Osteoblast (primary cell): ENCODE measurements around the gene CDC42BPA. TPM values are rescaled to one million over a fixed set of nuclear protein-coding genes. Genes with fewer than 3 reads are reported as not detected.

Source experiments
- DNase-seq: peaks from one replicate; pipeline ENCODE4 v3.0.0; 2011; ENCODE audit warnings: low spot score, mixed read lengths; ENCODE audit not compliant: insufficient read length; ENCODE audit errors: missing footprints
- H2AFZ ChIP-seq: 2 replicates; pipeline ENCODE4 v1.6.0; 2011; ENCODE audit warnings: mild to moderate bottlenecking, low read length
- H3K27ac ChIP-seq: 2 replicates; pipeline ENCODE4 v1.5.1; 2011; ENCODE audit warnings: mild to moderate bottlenecking, low read depth, low read length, moderate library complexity
- H3K27me3 ChIP-seq: 2 replicates; pipeline ENCODE4 v1.6.0; 2012; ENCODE audit warnings: mild to moderate bottlenecking, control low read depth, inconsistent platforms, low read length, moderate library complexity; ENCODE audit not compliant: insufficient read depth
- H3K36me3 ChIP-seq: 2 replicates; pipeline ENCODE4 v1.5.1; 2011; ENCODE audit warnings: mild to moderate bottlenecking, low read length, control low read depth, moderate library complexity; ENCODE audit not compliant: insufficient read depth
- H3K4me1 ChIP-seq: 2 replicates; pipeline ENCODE4 v1.5.1; 2011; ENCODE audit warnings: mild to moderate bottlenecking, low read length, control low read depth, moderate library complexity; ENCODE audit not compliant: insufficient read depth
- H3K4me2 ChIP-seq: 2 replicates; pipeline ENCODE4 v1.6.0; 2011; ENCODE audit warnings: mild to moderate bottlenecking, low read length; ENCODE audit not compliant: insufficient read depth
- H3K4me3 ChIP-seq: fragments of 200-600 bp; sonication (generic); 3 replicates; pipeline ENCODE4 v1.5.1; 2012; ENCODE audit warnings: mild to moderate bottlenecking, low read length, inconsistent platforms; ENCODE audit not compliant: insufficient read depth
- H3K79me2 ChIP-seq: 2 replicates; pipeline ENCODE4 v1.6.0; 2012; ENCODE audit warnings: mild to moderate bottlenecking, low read length, control low read depth, inconsistent platforms; ENCODE audit not compliant: insufficient read depth
- H3K9me3 ChIP-seq: 2 replicates; pipeline ENCODE4 v1.5.1; 2011; ENCODE audit warnings: low read depth, low read length, control low read depth
- H4K20me1 ChIP-seq: 2 replicates; pipeline ENCODE4 v1.6.0; 2012; ENCODE audit warnings: mild to moderate bottlenecking, low read length, control low read depth; ENCODE audit not compliant: insufficient read depth
- total RNA-seq: library from RNA; depleted of rRNA; stranded (reverse); fragments of >200 nt; gene quantifications from 2 replicates; pipeline ENCODE4 v1.2.3, GENCODE V29; 2012
- TF ChIP-seq, protein P1 (sequence below): IDR thresholded peaks from 2 replicates; pipeline ENCODE4 v1.5.1; 2011; ENCODE audit warnings: mild to moderate bottlenecking, low read depth, low read length, moderate library complexity; ENCODE audit errors: extremely low read depth

Gene CDC42BPA
- total RNA-seq, 1 donor = 77.8 TPM

DNA sequence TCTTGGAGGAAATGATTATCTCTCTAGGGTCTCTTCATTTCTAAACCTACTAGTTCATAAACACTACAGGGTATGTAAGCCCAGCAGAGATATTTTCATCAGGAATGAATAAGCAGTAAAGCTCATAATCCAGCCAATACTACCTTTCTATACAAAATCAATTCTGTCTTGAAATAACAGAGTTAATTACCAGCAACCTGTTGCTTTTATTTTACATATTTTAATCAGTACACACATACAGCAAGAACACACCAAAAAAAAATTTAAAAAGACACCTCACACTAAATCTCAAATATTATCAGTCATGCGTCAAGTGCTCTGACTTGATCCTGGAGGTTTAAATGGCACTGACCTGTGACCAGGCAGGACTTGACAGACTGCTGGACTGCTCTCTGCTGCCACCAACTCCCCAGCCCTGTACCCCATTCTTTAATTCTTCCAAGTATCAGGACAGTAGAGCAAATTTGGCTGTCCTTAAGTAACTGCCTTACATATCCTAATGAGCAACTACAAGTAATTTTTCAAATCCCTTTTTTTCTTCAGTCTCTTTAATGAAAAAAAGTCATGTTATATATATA, 98.5 kb downstream of the CDC42BPA start:
- TF ChIP-seq, protein P1, sequence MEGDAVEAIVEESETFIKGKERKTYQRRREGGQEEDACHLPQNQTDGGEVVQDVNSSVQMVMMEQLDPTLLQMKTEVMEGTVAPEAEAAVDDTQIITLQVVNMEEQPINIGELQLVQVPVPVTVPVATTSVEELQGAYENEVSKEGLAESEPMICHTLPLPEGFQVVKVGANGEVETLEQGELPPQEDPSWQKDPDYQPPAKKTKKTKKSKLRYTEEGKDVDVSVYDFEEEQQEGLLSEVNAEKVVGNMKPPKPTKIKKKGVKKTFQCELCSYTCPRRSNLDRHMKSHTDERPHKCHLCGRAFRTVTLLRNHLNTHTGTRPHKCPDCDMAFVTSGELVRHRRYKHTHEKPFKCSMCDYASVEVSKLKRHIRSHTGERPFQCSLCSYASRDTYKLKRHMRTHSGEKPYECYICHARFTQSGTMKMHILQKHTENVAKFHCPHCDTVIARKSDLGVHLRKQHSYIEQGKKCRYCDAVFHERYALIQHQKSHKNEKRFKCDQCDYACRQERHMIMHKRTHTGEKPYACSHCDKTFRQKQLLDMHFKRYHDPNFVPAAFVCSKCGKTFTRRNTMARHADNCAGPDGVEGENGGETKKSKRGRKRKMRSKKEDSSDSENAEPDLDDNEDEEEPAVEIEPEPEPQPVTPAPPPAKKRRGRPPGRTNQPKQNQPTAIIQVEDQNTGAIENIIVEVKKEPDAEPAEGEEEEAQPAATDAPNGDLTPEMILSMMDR = no peak
- peaks cover 66% of the 10 kb centered on the region for H3K79me2 ChIP-seq
- no peaks in the 10 kb centered on the region for H3K36me3 ChIP-seq
- no peak for DNase-seq
- no peaks in the 10 kb centered on the region for H3K27me3 ChIP-seq
- no peak overlapping the region for H2AFZ ChIP-seq
- no peaks in the 10 kb centered on the region for H4K20me1 ChIP-seq
- H3K4me2 ChIP-seq = no peak overlapping the region
- H3K9me3 ChIP-seq = no peaks in the 10 kb centered on the region
- no peak overlapping the region for H3K4me3 ChIP-seq
- no peak overlapping the region for H3K27ac ChIP-seq
- H3K4me1 ChIP-seq = no peaks in the 10 kb centered on the region

DNA sequence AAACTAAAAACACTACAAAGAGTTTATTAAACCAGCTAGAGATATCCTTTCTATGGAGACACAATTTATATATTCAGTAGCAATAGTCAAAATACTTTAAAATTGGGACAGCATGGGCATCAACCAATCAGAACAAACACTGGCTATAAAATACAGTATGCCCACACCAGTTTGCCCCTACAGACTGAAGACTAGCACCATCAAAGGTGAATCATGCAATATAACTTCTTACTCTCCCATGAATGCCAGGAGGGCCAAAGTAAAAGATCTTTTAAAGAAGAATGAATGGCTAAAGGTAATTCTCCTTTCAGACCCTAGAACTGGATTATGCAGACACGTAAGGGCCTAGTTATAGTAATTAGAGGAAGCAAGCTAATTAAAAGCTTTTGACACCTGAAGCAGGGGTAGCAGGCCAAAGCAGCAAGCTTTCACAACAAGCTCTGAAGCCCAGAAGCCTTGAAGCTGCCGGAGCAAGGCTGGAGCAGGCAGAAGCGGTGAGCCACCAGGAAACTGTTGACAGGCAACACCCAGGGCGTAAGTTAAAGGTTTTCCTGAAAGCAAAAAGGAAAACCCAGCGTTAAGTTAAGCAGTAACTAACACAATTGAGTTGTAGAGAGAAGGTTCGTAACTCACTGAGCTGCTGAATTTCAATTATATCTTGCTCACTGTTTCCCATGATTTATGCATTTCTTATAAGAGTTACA, 99.3 kb downstream of the CDC42BPA start:
- Histone ChIP-seq H3K27ac (no peak overlapping the region), H3K4me1 (no peaks in the 10 kb centered on the region), H3K4me3 (no peak overlapping the region), H3K36me3 (no peaks in the 10 kb centered on the region), H4K20me1 (no peaks in the 10 kb centered on the region), H3K4me2 (no peak overlapping the region), H2AFZ (no peak overlapping the region), H3K27me3 (no peaks in the 10 kb centered on the region), H3K79me2 (peaks cover 68% of the 10 kb centered on the region), H3K9me3 (no peaks in the 10 kb centered on the region)
- TF ChIP-seq, protein P1 = no peak
- no peak for DNase-seq

DNA sequence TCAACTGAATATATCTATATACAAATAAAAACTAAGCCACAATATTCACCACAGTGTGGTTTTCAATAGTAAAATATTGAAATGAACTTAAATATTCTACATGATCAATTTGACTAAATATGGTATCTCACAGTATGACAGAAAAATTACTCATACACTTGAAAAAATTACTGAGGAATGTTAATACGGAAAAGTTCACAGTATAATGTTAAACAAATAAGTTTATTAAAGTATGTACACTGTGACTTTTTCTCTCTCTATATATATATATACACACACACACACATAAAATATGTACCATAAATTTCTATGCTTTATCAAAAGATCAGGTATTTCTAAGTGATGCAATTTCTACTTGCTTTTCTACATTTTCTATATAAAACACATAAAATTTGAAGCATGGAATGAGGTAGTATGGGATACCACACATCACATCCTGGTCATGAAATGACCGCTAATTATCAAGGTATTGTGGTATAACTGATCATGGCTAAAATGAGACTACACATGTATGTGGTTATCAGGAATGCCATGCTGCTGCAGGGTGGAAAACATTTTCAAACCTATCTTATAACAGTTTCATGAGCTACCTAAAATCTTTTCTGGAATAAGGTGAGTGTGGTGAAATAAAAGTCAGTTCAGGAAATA, 102.3 kb downstream of the CDC42BPA start:
- Histone ChIP-seq H3K27me3 (no peaks in the 10 kb centered on the region), H3K4me3 (no peak overlapping the region), H3K4me2 (no peak overlapping the region), H4K20me1 (no peaks in the 10 kb centered on the region), H3K4me1 (no peaks in the 10 kb centered on the region), H3K9me3 (no peaks in the 10 kb centered on the region), H3K36me3 (no peaks in the 10 kb centered on the region), H3K79me2 (peaks cover 50% of the 10 kb centered on the region), H3K27ac (no peak overlapping the region), H2AFZ (no peak overlapping the region)
- DNase-seq = no peak
- TF ChIP-seq, protein P1 = no peak

DNA sequence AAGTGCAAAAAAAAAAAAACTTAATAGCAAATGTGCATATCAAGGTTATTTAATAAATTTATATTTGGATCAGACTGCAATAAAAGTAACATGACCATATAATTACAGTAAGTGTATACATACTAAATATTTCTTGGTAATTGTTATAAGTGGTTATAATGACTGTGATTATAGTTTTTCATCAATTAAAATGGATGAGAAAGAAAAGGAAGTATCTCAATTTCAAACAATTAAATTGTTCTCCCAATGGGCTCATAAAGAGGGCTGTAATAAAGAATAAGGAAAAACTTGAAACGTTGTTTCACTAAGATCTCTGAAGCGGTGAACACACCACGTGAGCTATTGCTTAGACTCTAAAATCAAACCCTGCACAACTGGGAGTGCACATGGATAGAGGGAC, 104.1 kb downstream of the CDC42BPA start:
- H3K4me1 ChIP-seq = no peaks in the 10 kb centered on the region
- no peak overlapping the region for H2AFZ ChIP-seq
- H3K27me3 ChIP-seq = no peaks in the 10 kb centered on the region
- TF ChIP-seq, protein P1 = no peak
- H3K36me3 ChIP-seq = no peaks in the 10 kb centered on the region
- H4K20me1 ChIP-seq = no peaks in the 10 kb centered on the region
- H3K4me2 ChIP-seq = no peak overlapping the region
- peaks cover 37% of the 10 kb centered on the region for H3K79me2 ChIP-seq
- no peak overlapping the region for H3K4me3 ChIP-seq
- DNase-seq = no peak
- no peak overlapping the region for H3K27ac ChIP-seq
- no peaks in the 10 kb centered on the region for H3K9me3 ChIP-seq
